GM12872 (cell line): ENCODE data around the gene GID8.

Experiments
- CTCF ChIP-seq: IDR thresholded peaks from 3 replicates; pipeline ENCODE4 v1.5.1; 2011; ENCODE audit warnings: low read depth, mild to moderate bottlenecking, low read length, moderate library complexity; ENCODE audit not compliant: insufficient read depth

Gene GID8

GRCh38 chr20:62972845-62973745 lies 35.1 kb downstream of the GID8 start:
- TF ChIP-seq CTCF = no peak

- TF ChIP-seq CTCF = no peak
Observed at GRCh38 chr20:62975251-62975760, 37.4 kb downstream of the GID8 start.

- TF ChIP-seq CTCF = no peak
Observed at GRCh38 chr20:62975812-62976508, 38.0 kb downstream of the GID8 start.

- TF ChIP-seq CTCF = no peak
Observed at GRCh38 chr20:62976886-62977285, 38.9 kb downstream of the GID8 start.

- no peak for TF ChIP-seq CTCF
Observed at GRCh38 chr20:62977613-62978560, 39.9 kb downstream of the GID8 start.

- no peak for TF ChIP-seq CTCF
Observed at GRCh38 chr20:62978561-62978943, 40.6 kb downstream of the GID8 start.
